Measurements from ENCODE around the gene PRLHR. TPM values are rescaled to one million over a fixed set of nuclear protein-coding genes. Genes with fewer than 3 reads are reported as not detected.
"Not testable (repeated sequence)": the region's sequence is repeated elsewhere in the genome, so short reads cannot be mapped to it uniquely, and the experiment has no call there.

PRLHR gene
- total RNA-seq, 4 donors from 2014 or later, result not detected

DNA sequence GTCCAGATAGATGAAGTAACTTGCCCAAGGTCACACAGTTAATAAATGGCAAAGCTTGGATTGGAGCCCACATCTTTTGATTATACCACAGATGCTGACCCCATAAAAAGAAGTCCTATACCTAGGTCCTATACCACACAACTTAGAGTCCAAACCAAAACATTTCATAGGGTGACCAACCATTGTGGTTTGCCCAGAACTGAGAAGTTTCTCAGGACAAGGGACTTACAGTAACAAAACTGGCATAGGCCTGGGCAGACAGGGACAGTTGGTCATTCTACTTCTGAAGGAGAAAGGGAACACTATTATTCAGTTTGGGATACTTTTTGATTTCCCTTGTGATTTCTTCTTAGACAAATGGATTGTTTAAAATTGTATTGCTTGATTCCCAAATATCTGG lies 32.9 kb upstream of the PRLHR start:
- intact Hi-C loops (cut with DNase I; ENCODE audit: low total_unique reads), result no loop called here
- DNase-seq (ENCODE audit: low spot score in 2 of 2), result no peak
- no peak overlapping the region for H3K4me3 ChIP-seq (ENCODE audit: low read depth, poor library complexity, severe bottlenecking)
- TF ChIP-seq, protein P1, sequence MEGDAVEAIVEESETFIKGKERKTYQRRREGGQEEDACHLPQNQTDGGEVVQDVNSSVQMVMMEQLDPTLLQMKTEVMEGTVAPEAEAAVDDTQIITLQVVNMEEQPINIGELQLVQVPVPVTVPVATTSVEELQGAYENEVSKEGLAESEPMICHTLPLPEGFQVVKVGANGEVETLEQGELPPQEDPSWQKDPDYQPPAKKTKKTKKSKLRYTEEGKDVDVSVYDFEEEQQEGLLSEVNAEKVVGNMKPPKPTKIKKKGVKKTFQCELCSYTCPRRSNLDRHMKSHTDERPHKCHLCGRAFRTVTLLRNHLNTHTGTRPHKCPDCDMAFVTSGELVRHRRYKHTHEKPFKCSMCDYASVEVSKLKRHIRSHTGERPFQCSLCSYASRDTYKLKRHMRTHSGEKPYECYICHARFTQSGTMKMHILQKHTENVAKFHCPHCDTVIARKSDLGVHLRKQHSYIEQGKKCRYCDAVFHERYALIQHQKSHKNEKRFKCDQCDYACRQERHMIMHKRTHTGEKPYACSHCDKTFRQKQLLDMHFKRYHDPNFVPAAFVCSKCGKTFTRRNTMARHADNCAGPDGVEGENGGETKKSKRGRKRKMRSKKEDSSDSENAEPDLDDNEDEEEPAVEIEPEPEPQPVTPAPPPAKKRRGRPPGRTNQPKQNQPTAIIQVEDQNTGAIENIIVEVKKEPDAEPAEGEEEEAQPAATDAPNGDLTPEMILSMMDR (IDR thresholded peaks at IDR 0.05), result no peak
- no peak for TF ChIP-seq POLR2A (IDR thresholded peaks at IDR 0.05)

DNA sequence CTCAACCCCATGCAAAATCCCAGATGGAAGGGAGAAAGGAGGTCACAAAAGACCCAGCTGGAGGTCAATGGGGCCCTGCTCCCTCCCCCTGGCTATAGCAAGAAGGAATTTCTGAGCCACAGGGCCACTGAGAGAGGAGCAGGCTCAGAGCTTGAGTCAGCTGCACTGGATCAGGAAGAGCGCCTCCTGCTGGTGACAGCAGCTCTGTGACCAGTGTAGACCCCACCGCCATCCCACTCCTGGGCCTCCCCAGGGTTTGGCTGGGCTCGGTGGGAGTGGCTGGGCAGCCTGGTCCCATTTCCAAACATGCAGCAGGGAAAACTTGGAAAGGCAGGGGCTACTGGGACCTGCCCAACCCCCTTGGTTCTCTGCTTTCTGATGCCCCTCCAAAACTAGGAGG lies 31.5 kb upstream of the PRLHR start:
- H3K4me3 ChIP-seq (ENCODE audit: low read depth, poor library complexity, severe bottlenecking), result no peak overlapping the region
- DNase-seq (ENCODE audit: low spot score in 2 of 2), result no peak

DNA sequence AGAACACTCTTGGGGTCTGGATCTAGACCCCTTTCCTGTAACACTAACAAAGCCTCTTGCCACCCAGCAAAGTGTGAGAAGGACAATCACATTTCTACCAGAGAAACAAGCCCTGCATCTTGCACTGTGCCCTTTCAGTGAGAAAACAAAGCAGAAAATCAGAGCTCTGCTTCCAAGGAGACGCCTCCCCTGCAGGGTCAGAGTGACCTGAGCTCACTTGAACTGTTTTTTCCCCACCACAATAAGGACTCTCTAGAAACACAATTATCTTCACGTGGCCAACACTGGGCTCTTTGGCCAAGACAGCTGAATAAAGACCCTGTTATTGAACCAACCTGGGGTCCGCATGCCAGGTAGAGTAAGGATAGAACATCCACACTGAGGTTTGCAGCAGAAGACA lies 30.1 kb upstream of the PRLHR start:
- intact Hi-C loops (cut with DNase I; ENCODE audit: low total_unique reads), result no loop called here
- DNase-seq (ENCODE audit: low spot score in 2 of 2), result no peak
- TF ChIP-seq, protein P1 (IDR thresholded peaks at IDR 0.05), result no peak
- TF ChIP-seq POLR2A (IDR thresholded peaks at IDR 0.05), result no peak
- WGBS, 2 donors, result 74 to 78% methylated on average over 3 of the region's 3 CpGs
- no peak overlapping the region for H3K4me3 ChIP-seq (ENCODE audit: low read depth, poor library complexity, severe bottlenecking)

More for the DNA sequence above, 31.5 kb upstream of the PRLHR start:
- intact Hi-C loops (cut with DNase I; ENCODE audit: low total_unique reads), result no loop called here
- WGBS, 2 donors, result 63 to 67% methylated on average over 3 of the region's 3 CpGs
- no peak for TF ChIP-seq POLR2A (IDR thresholded peaks at IDR 0.05)
- TF ChIP-seq, protein P1 (IDR thresholded peaks at IDR 0.05), result no peak

DNA sequence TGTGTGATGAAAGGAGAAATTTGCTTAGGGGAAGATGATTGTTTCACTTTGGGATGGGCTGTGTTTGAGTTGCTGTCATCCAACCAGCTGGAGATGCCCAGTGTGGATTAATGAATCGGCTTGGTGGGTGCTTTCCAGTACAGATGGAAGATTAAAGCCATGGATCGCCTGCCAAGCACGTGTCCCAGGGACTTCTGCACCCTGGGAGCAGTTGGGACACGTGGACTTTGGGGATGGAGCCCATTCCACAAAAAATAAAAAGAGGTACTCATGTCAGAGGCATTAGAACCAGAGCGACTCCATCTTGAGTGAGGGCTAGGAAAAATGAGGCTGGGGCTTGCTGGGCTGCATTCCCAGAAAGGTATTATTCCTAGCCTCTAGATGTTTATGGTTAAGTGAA lies 29.3 kb upstream of the PRLHR start:
- no peak overlapping the region for H3K4me3 ChIP-seq (ENCODE audit: low read depth, poor library complexity, severe bottlenecking)
- WGBS, 2 donors, result 34 to 36% methylated on average over 5 of the region's 5 CpGs
- intact Hi-C loops (cut with DNase I; ENCODE audit: low total_unique reads), result no loop called here
- no peak for DNase-seq (ENCODE audit: low spot score in 2 of 2)
- TF ChIP-seq, protein P1 (IDR thresholded peaks at IDR 0.05), result no peak
- TF ChIP-seq POLR2A (IDR thresholded peaks at IDR 0.05), result no peak

DNA sequence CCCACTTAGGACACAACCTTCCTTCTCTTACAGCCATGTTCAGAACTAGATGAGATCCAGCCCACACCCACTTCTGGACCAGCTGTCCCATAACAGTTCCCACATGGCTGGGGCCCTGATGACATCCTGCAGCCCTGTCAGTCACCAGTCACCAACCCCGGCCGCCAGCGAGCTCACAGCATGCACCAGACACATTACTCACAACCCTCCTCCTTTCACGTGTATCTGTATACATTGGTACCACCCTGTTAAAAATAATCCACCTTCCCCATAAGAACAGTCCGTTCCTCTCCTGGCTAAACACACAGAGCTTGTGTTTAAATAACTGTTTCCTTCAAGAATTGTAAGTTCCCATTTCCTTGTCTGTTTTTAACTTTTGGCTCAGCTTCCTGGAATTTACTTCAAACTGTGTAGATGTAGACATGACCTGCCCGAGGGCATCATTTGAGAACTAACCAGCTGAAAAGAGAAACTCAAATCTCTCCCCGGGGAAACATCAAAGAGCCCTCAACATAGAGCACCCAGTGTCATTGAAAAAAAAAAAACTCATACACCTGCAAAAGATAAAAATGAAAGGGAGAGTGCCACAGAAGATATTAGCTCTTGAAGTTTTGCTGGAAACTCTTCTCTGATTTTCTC lies 26.0 kb upstream of the PRLHR start:
- H3K4me3 ChIP-seq (ENCODE audit: low read depth, poor library complexity, severe bottlenecking), result no peak overlapping the region
- DNase-seq (ENCODE audit: low spot score in 2 of 2), result no peak
- TF ChIP-seq, protein P1 (IDR thresholded peaks at IDR 0.05), result no peak
- no peak for TF ChIP-seq POLR2A (IDR thresholded peaks at IDR 0.05)
- 13 to 18% methylated on average over 7 of the region's 7 CpGs for WGBS, 2 donors
- intact Hi-C loops (cut with DNase I; ENCODE audit: low total_unique reads), result no loop called here

DNA sequence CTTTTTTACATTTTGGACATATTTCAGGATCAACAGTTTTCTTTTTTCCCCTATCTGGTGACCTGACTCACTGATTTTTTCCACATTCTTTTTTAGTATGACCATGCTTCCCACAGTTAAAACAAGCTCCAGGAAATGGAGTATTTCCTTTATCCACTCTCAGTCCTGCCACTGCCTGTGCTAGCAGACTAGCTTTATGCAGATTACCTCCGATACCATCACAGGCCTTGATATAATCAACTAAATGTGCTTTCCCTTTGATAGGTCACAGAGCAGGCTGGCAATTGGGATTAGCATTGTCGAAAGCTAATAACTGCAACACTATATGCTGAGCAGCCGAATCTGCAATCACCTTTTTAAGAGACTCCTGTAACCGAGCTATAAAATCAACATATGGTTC lies 18.4 kb upstream of the PRLHR start:
- H3K4me3 ChIP-seq (ENCODE audit: low read depth, poor library complexity, severe bottlenecking); DNase-seq (ENCODE audit: low spot score in 2 of 2); intact Hi-C loops (cut with DNase I; ENCODE audit: low total_unique reads): not testable (repeated sequence)
- 28 to 34% methylated on average over 4 of the region's 4 CpGs for WGBS, 2 donors

All from lower leg skin (tissue), 4 donors.